ENCODE measurements around the gene CANT1. TPM values are rescaled to one million over a fixed set of nuclear protein-coding genes. Genes with fewer than 3 reads are reported as not detected.

The CANT1 gene
- total and polyA plus RNA-seq, 2 of the 13 experiments (the other 11 are each of a cell fraction or from before 2014, with no cell fraction given): 34.1 to 42.1 TPM

DNA sequence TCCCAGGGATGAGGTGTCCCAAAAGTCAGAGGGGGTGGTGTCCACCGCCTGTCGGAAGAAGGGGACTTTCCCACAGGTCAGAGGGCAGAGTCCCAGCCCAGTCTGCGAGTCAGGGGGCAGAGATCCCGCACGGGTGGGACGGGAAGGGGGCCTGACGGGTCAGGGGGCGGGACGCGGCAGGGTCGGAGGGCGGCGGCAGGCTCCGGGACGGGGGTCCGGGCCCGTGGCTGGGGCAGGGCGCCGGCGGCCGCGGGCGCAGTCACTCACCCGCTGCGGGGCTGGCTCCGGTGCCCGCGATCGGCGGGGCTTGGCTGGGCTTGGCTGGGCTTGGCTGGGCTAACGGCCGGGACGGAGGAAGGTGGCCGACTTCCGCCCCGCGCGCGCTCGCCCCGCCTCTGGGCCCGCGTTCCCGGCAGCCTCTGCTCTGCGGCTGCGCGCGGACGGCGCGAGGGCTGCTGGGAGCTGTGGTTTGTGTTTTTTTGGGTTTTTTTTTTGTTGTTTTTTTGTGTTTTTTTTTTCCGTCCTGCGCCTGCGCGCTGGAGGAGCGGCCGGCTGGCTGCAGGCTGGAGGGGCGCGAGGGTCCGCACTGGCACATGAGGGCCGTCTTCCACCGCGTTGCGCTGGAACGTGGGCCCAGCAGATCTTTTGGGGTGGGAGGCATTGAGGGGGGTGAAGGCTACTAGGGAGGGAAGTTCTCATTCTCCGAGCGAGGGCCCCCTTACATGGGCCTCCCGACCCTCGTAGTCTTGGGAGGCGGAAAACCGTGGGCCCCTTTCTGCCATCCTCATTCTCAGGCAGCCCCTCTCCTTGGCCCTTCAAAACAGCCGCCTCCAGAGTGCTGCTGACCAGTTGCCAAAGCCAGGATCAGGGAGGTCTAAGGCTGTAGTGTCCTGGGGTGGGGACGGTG, at the start of gene CANT1 (continued):
- TF ChIP-seq KDM3A (CRISPR knock-in tag; IDR thresholded peaks at IDR 0.05; ENCODE audit: low read depth): no peak
- TF ChIP-seq ZNF75D (CRISPR knock-in tag; IDR thresholded peaks at IDR 0.05; ENCODE audit: borderline replicate concordance): no peak
- TF ChIP-seq, protein P1, sequence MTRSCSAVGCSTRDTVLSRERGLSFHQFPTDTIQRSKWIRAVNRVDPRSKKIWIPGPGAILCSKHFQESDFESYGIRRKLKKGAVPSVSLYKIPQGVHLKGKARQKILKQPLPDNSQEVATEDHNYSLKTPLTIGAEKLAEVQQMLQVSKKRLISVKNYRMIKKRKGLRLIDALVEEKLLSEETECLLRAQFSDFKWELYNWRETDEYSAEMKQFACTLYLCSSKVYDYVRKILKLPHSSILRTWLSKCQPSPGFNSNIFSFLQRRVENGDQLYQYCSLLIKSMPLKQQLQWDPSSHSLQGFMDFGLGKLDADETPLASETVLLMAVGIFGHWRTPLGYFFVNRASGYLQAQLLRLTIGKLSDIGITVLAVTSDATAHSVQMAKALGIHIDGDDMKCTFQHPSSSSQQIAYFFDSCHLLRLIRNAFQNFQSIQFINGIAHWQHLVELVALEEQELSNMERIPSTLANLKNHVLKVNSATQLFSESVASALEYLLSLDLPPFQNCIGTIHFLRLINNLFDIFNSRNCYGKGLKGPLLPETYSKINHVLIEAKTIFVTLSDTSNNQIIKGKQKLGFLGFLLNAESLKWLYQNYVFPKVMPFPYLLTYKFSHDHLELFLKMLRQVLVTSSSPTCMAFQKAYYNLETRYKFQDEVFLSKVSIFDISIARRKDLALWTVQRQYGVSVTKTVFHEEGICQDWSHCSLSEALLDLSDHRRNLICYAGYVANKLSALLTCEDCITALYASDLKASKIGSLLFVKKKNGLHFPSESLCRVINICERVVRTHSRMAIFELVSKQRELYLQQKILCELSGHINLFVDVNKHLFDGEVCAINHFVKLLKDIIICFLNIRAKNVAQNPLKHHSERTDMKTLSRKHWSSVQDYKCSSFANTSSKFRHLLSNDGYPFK (CRISPR knock-in tag; IDR thresholded peaks at IDR 0.05; ENCODE audit: borderline replicate concordance): no peak
- no peak for TF ChIP-seq ZBTB20 (CRISPR knock-in tag; IDR thresholded peaks at IDR 0.05; ENCODE audit: borderline replicate concordance, low read depth)
- no peak for TF ChIP-seq MATR3 (CRISPR knock-in tag; IDR thresholded peaks at IDR 0.05)
- TF ChIP-seq IKZF1 (IDR thresholded peaks at IDR 0.05): no peak
- TF ChIP-seq CAMTA2 (CRISPR knock-in tag; IDR thresholded peaks at IDR 0.05; ENCODE audit: borderline replicate concordance): peak; percentile 46; the same call in 1 of the 2 replicates
- no peak for TF ChIP-seq ZNF235 (CRISPR knock-in tag; IDR thresholded peaks at IDR 0.05; ENCODE audit: borderline replicate concordance)
- no peak; the same call in 1 of the 2 replicates for TF ChIP-seq ZNF891 (CRISPR knock-in tag; IDR thresholded peaks at IDR 0.05)
- TF ChIP-seq ZNF256 (CRISPR knock-in tag; conservative IDR thresholded peaks at IDR 0.05): 0 out of 2 replicates have a peak, but pooled peaks have one; percentile 60
- TF ChIP-seq SATB2 (CRISPR knock-in tag; IDR thresholded peaks at IDR 0.05): no peak
- TF ChIP-seq, protein P2, sequence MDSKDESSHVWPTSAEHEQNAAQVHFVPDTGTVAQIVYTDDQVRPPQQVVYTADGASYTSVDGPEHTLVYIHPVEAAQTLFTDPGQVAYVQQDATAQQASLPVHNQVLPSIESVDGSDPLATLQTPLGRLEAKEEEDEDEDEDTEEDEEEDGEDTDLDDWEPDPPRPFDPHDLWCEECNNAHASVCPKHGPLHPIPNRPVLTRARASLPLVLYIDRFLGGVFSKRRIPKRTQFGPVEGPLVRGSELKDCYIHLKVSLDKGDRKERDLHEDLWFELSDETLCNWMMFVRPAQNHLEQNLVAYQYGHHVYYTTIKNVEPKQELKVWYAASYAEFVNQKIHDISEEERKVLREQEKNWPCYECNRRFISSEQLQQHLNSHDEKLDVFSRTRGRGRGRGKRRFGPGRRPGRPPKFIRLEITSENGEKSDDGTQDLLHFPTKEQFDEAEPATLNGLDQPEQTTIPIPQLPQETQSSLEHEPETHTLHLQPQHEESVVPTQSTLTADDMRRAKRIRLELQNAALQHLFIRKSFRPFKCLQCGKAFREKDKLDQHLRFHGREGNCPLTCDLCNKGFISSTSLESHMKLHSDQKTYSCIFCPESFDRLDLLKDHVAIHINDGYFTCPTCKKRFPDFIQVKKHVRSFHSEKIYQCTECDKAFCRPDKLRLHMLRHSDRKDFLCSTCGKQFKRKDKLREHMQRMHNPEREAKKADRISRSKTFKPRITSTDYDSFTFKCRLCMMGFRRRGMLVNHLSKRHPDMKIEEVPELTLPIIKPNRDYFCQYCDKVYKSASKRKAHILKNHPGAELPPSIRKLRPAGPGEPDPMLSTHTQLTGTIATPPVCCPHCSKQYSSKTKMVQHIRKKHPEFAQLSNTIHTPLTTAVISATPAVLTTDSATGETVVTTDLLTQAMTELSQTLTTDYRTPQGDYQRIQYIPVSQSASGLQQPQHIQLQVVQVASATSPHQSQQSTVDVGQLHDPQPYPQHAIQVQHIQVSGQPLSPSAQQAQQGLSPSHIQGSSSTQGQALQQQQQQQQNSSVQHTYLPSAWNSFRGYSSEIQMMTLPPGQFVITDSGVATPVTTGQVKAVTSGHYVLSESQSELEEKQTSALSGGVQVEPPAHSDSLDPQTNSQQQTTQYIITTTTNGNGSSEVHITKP (CRISPR knock-in tag; IDR thresholded peaks at IDR 0.05; ENCODE audit: low read depth): no peak
- TF ChIP-seq, protein P3, sequence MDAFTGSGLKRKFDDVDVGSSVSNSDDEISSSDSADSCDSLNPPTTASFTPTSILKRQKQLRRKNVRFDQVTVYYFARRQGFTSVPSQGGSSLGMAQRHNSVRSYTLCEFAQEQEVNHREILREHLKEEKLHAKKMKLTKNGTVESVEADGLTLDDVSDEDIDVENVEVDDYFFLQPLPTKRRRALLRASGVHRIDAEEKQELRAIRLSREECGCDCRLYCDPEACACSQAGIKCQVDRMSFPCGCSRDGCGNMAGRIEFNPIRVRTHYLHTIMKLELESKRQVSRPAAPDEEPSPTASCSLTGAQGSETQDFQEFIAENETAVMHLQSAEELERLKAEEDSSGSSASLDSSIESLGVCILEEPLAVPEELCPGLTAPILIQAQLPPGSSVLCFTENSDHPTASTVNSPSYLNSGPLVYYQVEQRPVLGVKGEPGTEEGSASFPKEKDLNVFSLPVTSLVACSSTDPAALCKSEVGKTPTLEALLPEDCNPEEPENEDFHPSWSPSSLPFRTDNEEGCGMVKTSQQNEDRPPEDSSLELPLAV (CRISPR knock-in tag; conservative IDR thresholded peaks at IDR 0.05; ENCODE audit: low read depth): no peak
- no peak for TF ChIP-seq U2AF2 (IDR thresholded peaks at IDR 0.05; ENCODE audit: low read depth, low read length)
- peak; percentile 14; the same call in 1 of the 2 replicates for TF ChIP-seq ZNF674 (CRISPR knock-in tag; IDR thresholded peaks at IDR 0.05; ENCODE audit: low read depth)
- no peak for TF ChIP-seq SALL2 (CRISPR knock-in tag; IDR thresholded peaks at IDR 0.05)
- no peak for TF ChIP-seq ZNF737 (CRISPR knock-in tag; IDR thresholded peaks at IDR 0.05; ENCODE audit: borderline replicate concordance)
- TF ChIP-seq ZNF777 (CRISPR knock-in tag; IDR thresholded peaks at IDR 0.05): peak; percentile 32; the same call in 1 of the 2 replicates
- peak; percentile 57; the same call in 1 of the 2 replicates for TF ChIP-seq TMF1 (CRISPR knock-in tag; IDR thresholded peaks at IDR 0.05; ENCODE audit: low read depth)
- no peak for TF ChIP-seq SMC3 (IDR thresholded peaks at IDR 0.05; ENCODE audit: low read length)
- no peak for TF ChIP-seq TCF7L2 (IDR thresholded peaks at IDR 0.05; ENCODE audit: low read depth, low read length)
- TF ChIP-seq ZNF253 (CRISPR knock-in tag; IDR thresholded peaks at IDR 0.05; ENCODE audit: borderline replicate concordance): 0 out of 2 replicates have a peak, but pooled peaks have one; percentile 9
